NCI-H187 (cell line): ENCODE measurements around the gene ETFB.

Experiments
- DNase-seq, 2 experiments: peaks; one replicate each; lab custom pipeline; 2025; lab: John Stamatoyannopoulos, UW

Gene ETFB

GRCh38 chr19:51327066-51328001 lies 38.9 kb downstream of the ETFB start:
- no peak for DNase-seq

- no peak for DNase-seq
These were observed 39.7 kb downstream of the ETFB start for GRCh38 chr19:51326216-51327065.

- no peak for DNase-seq
These were observed 40.8 kb downstream of the ETFB start for GRCh38 chr19:51325161-51325976.

GRCh38 chr19:51324167-51324481 lies 42.1 kb downstream of the ETFB start:
- no peak for DNase-seq

GRCh38 chr19:51323481-51324166 lies 42.6 kb downstream of the ETFB start:
- DNase-seq: no peak

GRCh38 chr19:51321799-51322198 lies 44.4 kb downstream of the ETFB start:
- no peak for DNase-seq

- no peak for DNase-seq
These were observed 45.9 kb downstream of the ETFB start for GRCh38 chr19:51320280-51320657.

- DNase-seq: no peak
These were observed 46.4 kb downstream of the ETFB start for GRCh38 chr19:51319649-51320279.

- no peak for DNase-seq
These were observed 47.2 kb downstream of the ETFB start for GRCh38 chr19:51318687-51319648.

- DNase-seq: no peak
These were observed 48.2 kb downstream of the ETFB start for GRCh38 chr19:51317968-51318367.

GRCh38 chr19:51317376-51317775 lies 48.8 kb downstream of the ETFB start:
- no peak for DNase-seq

- no peak for DNase-seq
These were observed 49.5 kb downstream of the ETFB start for GRCh38 chr19:51316688-51317087.

- no peak for DNase-seq
These were observed 54.6 kb downstream of the ETFB start, which contains the start of gene IGLON5 for GRCh38 chr19:51311351-51312257. Gene IGLON5 (plus strand): TSS chr19:51311644. CDS start chr19:51311848, 204 bp downstream.

GRCh38 chr19:51305479-51305878 lies 60.7 kb downstream of the ETFB start:
- DNase-seq: no peak

- DNase-seq: no peak
These were observed 64.9 kb downstream of the ETFB start for GRCh38 chr19:51301266-51301665.

- DNase-seq: no peak
These were observed 68.8 kb downstream of the ETFB start for GRCh38 chr19:51297406-51297805.

- DNase-seq: no peak
These were observed 69.7 kb downstream of the ETFB start for GRCh38 chr19:51296336-51297093.
